Bronchial epithelial cell (primary cell): ENCODE measurements around the gene TENM3. TPM values are rescaled to one million over a fixed set of nuclear protein-coding genes. Genes with fewer than 3 reads are reported as not detected.
"Not testable (repeated sequence)": the region's sequence is repeated elsewhere in the genome, so short reads cannot be mapped to it uniquely, and the experiment has no call there.

Source experiments
- DNase-seq: peaks from one replicate; pipeline ENCODE4 v3.0.0-alpha.2; 2010; ENCODE audit warnings: low read depth
- FAIRE-seq: peaks from 2 replicates; lab custom pipeline; 2011; peaks lifted over from hg19 to GRCh38; lab: Jason Lieb, UNC
- H3K27me3 ChIP-seq: 2 replicates; pipeline ENCODE4 v1.5.1; 2011; ENCODE audit warnings: low read length; ENCODE audit not compliant: control insufficient read depth, insufficient read depth
- H3K36me3 ChIP-seq: 2 replicates; pipeline ENCODE4 v1.5.1; 2011; ENCODE audit warnings: low read length; ENCODE audit not compliant: control insufficient read depth, insufficient read depth
- H3K4me3 ChIP-seq: 2 replicates; pipeline ENCODE4 v1.5.1; 2011; ENCODE audit warnings: mild to moderate bottlenecking, low read depth, low read length, control low read depth
- total RNA-seq: library from RNA; depleted of rRNA; stranded (reverse); fragments of >200 nt; gene quantifications from 2 replicates; pipeline ENCODE4 v1.2.1, GENCODE V29; 2014
- TF ChIP-seq, protein P1 (sequence below): IDR thresholded peaks from 2 replicates; pipeline ENCODE4 v1.5.1; 2011; ENCODE audit warnings: mild to moderate bottlenecking, moderate library complexity, low read length, control low read depth, inconsistent platforms; ENCODE audit not compliant: insufficient read depth, severe bottlenecking

Gene TENM3
- 1.2 and 1.3 TPM in 2 replicates for total RNA-seq

DNA sequence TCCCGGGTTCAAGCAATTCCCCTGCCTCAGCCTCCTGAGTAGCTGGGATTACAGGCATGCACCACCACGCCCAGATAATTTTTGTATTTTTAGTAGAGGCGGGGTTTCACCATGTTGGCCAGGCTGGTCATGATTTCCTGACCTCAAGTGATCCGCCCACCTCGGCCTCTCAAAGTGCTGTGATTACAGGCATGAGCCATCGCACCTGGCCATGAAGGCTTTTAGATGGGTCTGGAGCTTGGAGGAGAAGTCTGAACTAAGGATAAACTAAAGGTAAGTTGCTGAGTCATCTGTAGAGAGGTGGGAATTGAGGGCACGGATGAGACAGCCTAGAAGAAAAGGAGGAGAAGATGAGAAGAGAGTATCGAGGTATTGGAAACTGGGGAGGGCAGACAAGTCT lies at the start of gene TENM3:
Gene TENM3, plus strand, starts transcription at position 199 of the 400 bp plus-strand sequence. CDS start 80,619 bp downstream, outside the sequence.
- not testable (repeated sequence) for H3K36me3 ChIP-seq, H3K4me3 ChIP-seq, DNase-seq, H3K27me3 ChIP-seq, FAIRE-seq

GRCh38 chr4:182194091-182194824 lies 48.9 kb upstream of the TENM3 start:
- FAIRE-seq (no peak), DNase-seq (no peak)
- TF ChIP-seq, protein P1, sequence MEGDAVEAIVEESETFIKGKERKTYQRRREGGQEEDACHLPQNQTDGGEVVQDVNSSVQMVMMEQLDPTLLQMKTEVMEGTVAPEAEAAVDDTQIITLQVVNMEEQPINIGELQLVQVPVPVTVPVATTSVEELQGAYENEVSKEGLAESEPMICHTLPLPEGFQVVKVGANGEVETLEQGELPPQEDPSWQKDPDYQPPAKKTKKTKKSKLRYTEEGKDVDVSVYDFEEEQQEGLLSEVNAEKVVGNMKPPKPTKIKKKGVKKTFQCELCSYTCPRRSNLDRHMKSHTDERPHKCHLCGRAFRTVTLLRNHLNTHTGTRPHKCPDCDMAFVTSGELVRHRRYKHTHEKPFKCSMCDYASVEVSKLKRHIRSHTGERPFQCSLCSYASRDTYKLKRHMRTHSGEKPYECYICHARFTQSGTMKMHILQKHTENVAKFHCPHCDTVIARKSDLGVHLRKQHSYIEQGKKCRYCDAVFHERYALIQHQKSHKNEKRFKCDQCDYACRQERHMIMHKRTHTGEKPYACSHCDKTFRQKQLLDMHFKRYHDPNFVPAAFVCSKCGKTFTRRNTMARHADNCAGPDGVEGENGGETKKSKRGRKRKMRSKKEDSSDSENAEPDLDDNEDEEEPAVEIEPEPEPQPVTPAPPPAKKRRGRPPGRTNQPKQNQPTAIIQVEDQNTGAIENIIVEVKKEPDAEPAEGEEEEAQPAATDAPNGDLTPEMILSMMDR = no peak

GRCh38 chr4:182197611-182198010 lies 45.6 kb upstream of the TENM3 start:
- Histone ChIP-seq H3K4me3 (no peak overlapping the region), H3K27me3 (no peaks in the 10 kb centered on the region), H3K36me3 (no peaks in the 10 kb centered on the region)
- DNase-seq (no peak), FAIRE-seq (no peak)
- TF ChIP-seq, protein P1 = no peak

More at GRCh38 chr4:182194091-182194824, 48.9 kb upstream of the TENM3 start:
- Histone ChIP-seq H3K27me3 (no peaks in the 10 kb centered on the region), H3K4me3 (no peak overlapping the region), H3K36me3 (no peaks in the 10 kb centered on the region)

DNA sequence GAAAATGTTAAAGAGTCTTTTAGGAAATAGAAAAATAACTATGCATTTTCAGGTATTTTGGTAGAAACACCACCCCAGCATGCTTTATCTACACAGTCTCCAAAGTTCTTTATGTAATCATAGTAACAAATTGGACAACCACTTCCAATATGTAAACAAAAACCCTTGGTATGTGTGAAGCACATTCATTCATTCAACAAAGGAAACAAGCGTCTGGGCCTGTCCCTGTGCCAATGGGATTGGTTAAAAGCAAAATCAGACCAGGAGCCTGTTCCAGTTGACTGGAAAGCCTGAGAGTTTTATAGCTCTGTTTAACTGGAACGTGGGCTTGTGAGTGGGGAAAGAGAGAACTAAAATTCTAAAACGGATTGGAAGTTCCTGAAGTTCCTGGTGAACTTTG lies 41.3 kb upstream of the TENM3 start:
- Histone ChIP-seq H3K36me3 (no peaks in the 10 kb centered on the region), H3K4me3 (no peak overlapping the region), H3K27me3 (no peaks in the 10 kb centered on the region)
- DNase-seq = no peak
- TF ChIP-seq, protein P1 = no peak
- FAIRE-seq = no peak

DNA sequence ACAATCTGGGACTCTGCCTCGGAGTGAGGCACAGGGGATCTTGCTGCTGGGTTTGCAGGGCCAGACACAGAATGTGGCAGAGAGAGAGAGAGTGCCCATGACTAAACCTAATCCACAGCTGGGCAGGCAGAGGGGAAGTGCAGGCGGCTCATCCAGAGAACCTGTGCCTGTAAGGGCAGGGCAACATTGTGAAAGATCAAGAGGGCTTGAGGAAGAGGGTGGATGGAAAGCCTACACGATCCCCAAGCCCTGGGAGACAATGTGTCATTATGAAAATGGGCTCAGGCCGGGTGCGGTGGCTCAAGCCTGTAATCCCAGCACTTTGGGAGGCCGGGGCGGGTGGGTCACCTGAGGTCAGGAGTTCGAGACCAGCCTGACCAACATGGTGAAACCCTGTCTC lies 40.6 kb upstream of the TENM3 start:
- TF ChIP-seq, protein P1 = no peak
- DNase-seq (no peak), FAIRE-seq (no peak)
- Histone ChIP-seq H3K4me3 (no peak overlapping the region), H3K27me3 (no peaks in the 10 kb centered on the region), H3K36me3 (no peaks in the 10 kb centered on the region)

DNA sequence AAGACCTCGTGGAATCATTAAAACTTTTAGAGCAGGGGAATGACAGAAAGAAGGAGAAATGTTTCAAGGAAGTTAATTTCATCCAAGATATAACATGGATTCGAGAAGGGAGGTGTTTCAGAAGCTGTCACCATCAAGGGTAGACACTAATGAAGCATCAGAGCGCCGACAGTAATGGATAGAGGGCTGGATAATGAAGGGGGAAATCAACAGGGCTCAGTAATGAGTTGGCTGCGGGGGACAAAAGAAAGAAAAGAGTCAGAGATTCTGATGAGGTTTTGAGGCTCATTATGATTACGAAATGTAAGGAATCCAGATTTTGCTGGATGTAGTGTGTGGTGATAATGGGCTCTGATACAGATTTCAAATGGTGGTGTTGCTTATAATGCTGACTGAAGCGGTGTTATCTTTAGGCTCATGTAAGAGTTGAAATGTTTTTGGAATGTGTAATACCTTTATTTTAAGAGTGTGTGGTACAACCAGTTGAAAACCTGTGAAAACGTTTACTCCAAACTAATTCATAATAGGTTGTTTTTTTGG lies 39.3 kb upstream of the TENM3 start:
- TF ChIP-seq, protein P1 = no peak
- H3K4me3 ChIP-seq = no peak overlapping the region
- H3K27me3 ChIP-seq = no peaks in the 10 kb centered on the region
- DNase-seq = no peak
- no peaks in the 10 kb centered on the region for H3K36me3 ChIP-seq
- no peak for FAIRE-seq
